ENCODE data around the gene TSKS.

TSKS gene

DNA sequence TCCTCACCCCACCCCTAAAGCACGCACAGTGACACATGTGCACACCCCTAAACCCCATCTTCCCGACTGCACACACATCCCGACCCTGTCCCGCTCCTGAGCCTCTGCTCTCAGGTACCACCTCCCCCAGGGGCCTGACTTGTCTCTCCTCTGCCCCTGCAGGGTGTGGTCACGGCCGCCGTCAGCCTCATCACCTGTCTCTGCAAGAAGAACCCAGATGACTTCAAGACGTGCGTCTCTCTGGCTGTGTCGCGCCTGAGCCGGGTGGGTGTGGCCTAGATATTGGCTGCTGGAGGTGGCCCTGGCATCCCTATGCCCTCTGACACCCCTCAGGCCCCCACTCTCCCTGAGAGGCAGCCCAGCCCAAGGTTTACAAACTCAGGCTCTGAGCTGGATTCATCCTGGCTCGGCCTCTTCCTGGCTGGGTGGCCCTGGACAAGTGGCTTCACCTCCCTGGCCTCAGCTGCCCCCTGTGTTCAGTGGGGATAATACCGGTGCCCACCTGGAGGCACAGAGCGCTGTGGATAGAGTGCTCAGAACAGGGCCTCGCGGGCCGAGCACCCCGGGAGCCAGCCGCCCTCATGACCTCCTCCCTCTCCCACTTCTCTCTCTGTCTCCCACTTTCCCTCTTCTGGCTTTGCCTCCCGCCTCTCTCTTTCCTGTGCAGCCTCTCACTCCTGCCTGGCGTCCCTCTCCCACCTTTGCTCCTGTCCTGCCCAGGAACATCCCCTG is 29.9 kb upstream of the TSKS start:
- DNase-seq (ENCODE audit: low spot score), result no peak

DNA sequence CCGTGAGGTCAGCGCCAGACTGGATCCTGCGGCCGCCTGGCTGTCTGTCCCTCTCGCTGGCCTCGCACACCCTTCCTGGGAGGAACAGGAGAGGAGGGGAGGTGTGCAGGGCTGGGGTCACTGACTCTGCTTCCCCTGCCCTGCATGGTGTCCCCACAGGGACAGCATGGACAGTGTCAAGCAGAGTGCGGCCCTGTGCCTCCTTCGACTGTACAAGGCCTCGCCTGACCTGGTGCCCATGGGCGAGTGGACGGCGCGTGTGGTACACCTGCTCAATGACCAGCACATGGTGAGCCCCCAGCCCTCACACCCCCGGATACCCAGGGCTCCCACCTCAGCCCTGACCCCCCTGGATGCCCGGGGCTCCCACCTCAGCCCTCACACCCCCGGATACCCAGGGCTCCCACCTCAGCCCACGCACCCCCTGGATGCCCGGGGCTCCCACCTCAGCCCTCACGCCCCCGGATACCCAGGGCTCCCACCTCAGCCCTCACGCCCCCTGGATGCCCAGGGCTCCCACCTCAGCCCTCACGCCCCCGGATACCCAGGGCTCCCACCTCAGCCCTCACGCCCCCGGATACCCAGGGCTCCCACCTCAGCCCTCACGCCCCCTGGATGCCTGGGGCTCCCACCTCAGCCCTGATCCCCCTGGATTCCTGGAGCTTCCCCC is 28.8 kb upstream of the TSKS start:
- no peak for DNase-seq (ENCODE audit: low spot score)

DNA sequence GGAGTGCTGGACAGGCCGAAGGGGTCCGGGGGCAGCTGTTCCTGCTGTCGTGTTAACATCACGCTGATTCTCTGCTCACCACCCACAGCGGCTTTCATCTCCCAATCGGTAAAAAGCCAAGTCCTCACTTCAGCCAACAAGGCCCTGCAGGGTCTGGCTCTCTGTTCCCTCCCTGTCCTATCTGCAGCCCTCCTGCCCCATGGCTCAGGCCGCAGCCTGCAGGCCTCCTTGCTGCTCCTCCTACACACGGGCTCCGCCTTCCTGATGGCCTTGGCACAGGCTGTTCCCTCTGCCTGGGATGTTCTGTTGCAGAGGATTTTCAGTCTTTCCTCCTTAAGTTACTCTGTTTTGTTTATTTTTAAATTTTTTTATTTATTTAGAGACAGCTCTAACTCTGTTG is 27.8 kb upstream of the TSKS start:
- DNase-seq (ENCODE audit: low spot score), result no peak

DNA sequence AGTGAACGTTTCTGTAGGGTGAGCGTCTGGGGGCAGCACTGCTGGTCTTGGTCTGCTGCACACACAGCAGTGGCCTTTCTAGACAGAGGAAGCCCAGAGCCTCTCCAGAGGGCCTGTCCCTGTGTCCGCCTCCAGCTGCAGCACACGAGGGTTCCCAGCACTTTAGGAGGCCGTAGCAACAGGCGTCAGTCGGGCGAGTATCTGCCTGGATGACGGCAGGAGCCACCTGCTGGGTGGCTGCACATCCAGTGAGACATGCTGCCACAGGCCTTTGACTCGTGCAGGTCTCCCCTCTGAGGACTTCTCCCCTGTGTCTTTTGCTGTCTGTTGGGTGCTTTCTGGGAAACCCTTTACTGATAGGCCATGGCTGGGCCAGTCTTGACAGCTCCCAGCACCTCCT is 25.8 kb upstream of the TSKS start:
- DNase-seq (ENCODE audit: low spot score), result no peak

DNA sequence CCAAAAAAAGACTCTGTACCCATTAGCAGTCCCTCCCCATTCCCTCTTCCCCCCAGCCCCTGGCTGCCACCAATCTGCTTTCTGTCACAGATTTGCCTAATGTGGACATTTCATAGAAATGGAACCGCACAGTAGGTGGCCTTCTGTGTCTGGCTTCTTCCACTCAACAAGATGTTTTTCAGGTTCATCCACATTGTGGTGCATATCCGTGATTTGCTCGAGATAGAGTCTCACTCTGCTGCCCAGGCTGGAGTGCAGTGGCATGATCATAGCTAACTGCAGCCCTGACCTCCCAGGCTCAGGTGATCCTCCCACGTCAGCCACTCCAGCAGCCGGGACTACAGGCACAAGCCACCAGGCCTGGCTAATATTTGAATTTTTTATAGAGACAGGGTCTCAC is 24.6 kb upstream of the TSKS start:
- no peak for DNase-seq (ENCODE audit: low spot score)

DNA sequence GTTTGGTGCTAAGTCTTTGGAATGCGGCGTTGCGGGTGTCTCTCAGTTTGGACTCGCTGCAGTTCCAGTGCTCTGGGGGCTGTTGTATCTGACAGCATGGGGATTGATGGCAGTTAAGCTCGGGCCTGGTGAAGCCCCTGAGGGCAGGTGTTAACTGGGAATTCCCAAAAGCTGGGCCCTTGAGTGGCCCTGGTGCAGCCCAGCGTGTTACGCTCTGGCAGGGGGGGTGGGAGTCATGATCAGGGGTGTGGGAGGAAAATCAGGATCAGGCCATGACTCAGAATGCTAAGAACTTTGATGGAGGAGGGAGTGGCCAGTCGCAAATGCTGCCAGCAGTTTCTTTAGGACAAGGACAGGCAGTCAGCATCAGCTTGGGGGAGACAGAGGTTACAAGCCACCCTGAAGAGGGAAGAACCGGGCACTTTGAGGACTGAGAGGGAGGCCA is 23.3 kb upstream of the TSKS start:
- DNase-seq (ENCODE audit: low spot score), result no peak

DNA sequence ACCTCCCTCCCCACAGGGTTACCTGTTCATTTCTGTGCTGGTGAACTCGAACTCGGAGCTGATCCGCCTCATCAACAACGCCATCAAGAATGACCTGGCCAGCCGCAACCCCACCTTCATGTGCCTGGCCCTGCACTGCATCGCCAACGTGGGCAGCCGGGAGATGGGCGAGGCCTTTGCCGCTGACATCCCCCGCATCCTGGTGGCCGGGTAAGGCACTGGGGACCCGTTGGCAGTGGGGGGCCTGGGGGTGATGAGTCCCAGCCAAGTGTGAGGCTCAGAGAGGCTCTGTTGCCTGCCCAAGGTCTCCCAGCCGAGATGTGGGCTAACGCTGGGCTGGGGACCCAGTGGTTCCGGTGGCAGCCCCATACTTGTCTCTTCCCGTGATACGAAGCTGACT is 19.4 kb upstream of the TSKS start:
- no peak for DNase-seq (ENCODE audit: low spot score)

DNA sequence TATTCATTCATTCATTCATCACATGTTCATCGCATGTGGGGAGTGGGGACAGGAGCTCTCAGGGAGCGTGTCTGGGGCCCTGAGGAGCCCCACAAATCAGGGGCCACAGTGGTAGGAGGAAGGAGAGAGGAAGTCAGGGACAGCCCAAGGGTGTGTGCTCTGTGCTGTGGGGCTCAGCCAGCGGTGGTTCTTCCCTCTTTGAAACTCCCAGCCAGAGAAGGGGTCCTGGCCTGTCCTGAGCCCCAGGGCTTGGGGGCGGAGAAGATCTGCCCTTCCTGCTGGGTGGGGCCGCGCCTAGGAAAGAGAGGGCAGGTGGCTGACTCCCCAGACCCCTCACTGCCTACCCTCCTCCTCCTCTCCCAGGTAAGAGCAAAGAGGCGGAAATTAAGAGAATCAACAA is 18.3 kb upstream of the TSKS start:
- DNase-seq (ENCODE audit: low spot score), result no peak

DNA sequence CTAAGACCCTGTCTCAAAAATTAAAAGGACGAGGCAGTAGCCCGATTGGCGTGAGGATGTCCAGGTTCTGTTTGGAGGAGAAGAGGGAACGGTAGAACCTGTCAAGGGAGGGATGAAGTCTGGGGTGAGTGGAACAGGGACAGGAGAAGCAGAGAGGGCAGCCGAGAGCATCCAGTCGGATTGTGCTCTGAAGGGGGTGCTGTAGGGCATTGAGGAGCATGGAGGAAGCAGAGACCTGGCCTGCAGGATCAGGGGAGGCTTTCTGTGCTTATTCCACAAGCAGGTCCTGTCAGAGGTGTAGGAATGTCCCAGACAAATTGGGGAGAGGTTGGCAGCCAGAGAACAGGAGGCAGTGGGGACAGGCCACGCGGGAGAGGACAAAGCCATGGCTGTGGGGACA is 17.8 kb upstream of the TSKS start:
- DNase-seq (ENCODE audit: low spot score), result no peak

DNA sequence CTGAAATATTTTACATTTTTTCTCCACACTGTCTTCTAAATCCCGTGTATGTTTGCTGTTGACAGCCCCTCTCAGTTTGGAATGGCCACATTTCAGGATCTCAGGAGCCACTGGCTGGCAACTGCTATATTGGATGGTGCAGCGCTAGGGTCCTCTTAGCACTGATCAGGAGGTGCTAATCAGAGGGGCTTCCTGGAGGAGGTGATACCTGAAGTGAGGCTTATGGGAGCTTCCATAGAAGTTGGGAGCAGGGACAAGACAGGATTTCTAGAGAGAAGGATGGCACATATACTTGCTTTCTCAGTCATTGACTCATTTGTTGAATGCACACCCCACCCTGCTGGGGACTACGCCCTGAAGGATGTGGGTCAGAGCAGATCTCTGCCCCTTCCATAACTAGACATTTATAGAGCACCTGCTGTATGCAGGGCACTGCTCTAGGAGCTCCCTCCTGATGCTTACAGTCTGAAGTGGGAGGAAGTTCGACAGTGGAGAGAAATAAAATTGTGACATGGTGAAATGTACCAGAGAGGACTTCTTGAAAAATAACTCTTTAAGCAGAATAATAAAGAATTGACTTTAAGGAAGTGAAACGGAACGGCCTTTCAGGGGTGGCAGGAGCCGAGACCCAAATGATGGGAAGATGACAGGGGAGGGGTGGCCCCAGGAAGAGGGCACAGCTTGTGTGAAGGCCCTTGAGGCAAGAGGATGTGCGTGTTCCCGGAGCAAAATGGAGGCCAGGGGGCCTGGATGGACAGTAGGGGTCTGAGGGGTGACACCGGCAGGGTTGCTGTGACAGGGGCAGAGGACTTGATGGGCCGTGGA is 16.8 kb upstream of the TSKS start:
- no peak for DNase-seq (ENCODE audit: low spot score)

DNA sequence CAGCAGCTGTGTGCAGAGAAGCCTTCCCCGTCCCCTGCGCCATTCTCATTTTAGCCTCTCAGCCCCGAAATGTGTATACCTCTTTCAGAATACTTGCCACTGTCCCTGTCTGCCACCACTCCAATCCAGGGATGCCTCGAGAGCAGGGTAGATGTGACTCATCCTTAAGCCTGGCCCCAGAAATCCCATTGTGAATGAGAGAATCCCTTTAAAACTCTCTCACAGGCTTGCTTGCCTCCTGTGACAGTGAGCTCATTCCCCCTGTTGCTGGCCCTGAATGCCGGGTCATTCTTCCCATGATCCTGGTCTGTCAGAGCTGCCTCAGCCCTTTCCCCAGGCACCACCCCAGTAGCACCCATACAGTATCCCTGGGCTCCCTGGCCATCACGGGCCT is 13.3 kb upstream of the TSKS start:
- DNase-seq (ENCODE audit: low spot score), result no peak

DNA sequence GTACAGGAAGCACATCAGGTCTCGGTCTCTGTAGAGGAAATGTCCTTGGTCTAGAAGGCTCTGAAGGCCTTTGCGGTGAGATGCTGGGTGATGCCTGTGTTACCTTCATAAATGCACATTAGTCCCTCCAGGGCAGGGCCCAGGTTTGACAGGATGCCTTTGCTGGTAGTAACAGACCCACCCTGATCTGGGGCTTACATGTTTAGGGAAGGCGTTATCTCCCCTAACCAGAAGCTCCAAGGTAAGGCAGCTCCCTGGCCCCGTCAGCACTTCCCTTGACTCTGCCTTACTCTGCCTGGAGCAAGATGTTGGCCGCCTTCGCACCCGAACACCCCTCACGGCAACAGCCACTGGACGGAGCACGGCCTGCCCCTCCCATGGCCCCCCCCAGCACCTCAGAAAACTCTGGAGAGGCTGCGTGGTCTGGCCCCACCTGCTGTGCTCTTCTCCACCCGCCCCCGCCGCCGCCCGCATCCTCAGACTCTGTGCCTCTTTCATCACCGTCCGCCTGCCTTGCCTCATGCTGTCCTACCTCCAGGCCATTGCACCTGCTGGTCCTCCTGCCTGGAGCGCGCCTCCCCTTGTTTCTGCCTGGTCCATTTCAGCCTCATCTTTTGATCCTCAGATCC is 12.8 kb upstream of the TSKS start:
- DNase-seq (ENCODE audit: low spot score), result no peak

DNA sequence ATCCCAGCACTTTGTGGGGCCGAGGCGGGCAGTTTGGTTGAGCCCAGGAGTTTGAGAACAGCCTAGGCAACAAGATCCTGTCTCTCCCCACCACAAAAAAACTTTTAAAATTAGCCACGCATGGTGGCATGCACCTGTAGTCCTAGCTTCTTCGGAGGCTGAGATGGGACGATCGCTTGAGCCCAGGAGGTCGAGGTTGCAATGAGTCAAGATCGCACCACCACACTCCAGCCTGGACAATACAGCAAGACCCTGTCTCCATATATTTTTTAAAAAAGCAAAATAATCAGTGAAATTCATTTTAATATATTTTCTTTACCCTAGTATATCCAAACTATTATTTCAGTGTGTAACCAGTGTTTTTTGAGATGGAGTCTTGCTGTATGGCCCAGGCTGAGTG is 11.9 kb upstream of the TSKS start:
- no peak for DNase-seq (ENCODE audit: low spot score)

DNA sequence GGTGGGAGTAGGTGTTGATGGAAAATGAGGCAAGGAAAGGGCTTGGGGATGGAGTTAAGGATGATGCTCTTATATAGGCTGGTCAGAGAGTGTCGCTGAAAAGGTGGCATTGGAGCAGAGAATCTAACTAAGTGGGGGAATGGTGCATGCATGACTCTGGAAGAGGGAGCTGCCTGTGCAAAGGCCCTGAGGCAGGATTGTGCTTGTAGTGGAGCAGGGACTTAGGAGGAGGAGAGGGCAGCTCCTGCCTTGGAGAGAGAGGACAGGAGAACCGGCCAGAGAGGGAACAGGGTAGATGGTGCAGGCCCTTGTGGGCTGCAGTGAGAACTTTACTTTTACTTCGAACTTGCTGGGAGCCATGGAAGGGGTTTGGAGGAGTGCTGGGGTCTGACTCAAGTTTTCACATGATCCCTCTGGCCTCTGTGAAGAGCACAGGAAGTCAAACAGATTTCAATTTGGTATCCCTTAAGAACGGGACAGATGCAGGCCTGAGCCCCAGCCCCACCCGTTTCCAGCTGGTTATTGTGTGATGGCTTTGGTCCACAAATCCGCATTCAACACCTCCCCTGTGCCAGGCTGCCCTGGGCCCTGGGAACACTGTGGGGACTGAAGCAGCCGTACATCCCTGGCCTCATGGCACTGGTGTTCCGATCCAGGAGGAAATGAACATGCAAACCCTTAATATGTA is 10.7 kb upstream of the TSKS start:
- no peak for DNase-seq (ENCODE audit: low spot score)

DNA sequence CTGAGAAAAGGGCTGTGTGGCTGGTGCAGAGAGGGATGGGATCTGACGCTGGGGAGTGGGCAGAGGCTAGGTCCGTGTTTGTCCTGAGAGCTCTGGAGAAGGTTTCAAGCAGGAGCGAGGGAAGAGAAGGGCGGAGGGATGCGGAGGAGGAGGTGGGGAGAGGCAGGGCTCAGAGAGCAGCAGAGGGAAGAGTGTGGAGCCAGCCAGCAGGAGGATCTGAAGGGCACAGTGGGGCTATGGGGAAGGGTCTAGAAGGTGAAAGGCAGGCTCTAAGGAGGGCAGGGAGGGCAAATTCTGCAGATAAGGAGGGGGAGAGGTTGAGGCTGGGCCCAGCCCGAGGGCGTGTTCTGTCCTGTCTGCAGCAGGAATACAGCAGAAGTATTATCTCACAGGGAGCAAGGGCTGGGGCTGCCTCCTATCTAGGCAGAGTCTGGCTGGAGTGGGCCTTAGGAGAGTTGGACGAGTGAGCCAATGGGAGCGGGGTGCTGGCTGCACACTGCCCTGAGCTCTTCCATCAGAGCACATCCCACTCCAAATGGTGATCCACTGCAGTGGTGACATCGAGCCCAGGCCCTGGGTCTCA is 9.8 kb upstream of the TSKS start:
- no peak for DNase-seq (ENCODE audit: low spot score)

DNA sequence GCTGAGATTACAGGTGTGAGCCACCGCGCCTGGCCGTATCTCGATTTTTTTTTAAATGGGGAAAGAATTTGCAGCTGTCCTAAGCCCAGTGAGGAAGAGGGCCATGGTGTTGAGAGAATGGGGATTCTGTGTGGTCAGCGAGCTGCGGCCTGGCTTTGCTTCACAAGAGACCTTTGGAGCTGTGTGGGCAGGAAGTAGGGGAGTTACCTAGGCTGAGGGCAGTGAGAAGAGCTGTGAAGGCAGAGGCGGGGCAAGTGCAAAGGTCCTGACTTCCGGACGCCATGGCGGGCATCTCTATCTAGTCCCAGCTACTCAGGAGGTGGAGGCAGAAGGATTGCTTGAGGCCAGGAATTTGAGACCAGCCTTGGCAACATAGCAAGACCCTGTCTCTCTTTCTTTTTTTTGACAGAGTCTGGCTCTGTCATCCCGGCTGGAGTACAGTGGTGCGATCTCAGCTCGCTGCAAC is 8.6 kb upstream of the TSKS start:
- DNase-seq (ENCODE audit: low spot score), result no peak

DNA sequence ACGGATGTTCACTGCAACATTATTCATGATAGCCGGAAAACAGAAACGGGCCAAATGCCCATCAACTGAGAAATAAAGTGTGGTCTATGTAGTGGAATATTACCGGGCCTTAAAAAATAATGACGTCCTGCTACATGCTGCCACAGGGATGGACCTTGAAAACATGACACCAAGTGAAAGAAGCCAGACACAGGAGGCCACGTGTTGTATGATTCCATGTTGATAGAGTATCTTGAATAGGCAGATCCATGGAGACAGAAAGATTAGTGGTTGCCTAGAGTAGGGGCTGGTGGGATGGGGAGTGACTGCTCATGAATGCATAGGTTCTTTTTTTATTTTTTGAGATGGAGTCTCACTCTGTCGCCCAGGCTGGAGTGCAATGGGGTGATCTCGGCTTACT is 7.4 kb upstream of the TSKS start:
- no peak for DNase-seq (ENCODE audit: low spot score)

DNA sequence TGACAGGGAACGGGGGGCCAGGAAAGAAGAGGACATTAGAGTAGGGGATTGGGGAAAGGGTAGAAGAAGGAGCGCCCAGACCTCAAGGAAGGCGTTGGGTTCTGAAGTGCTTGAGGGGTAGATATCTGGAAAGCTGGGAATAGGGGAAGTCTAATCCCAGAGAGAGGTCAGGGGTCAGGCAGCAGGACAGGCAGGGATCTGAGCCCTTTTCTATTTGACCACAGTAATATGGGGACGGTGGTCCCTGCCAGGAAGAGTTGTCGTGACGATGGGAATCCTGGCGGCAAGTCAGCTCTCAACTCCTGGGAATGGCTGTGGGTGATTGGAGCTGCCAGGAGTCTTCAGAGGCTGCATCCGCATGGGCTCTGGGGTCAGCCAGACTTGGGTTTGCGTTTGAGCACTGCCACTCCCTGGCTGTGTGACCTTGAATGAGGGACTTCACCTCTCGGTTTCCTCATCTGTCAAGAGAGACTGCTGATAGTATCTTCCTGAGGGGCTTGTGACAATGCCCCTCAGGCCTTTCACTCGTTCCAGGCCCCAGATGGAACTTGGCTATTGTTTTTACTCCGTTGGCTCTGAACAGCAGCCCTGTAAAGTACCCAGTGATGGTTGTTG is 5.0 kb upstream of the TSKS start:
- no peak for DNase-seq (ENCODE audit: low spot score)

DNA sequence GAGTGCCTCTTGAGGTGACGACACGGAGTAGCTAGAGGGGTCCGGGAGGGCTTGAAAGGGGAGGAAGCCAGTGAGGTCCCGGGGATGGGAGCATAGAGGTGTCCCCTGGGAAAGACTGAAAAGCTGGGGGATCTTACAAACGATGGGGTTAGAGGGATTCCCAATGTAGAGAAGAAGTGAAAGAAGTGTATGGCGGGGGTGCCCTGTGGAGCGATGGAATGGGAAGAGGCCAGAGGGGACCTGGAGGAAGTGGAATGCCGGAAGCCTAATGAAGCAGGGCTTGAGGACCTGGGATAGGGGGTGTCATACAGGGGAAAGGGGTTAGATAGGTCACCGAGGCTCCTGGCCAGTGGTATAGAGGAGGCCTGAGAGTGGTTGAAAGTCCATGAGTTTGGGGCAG is 4.3 kb upstream of the TSKS start:
- no peak for DNase-seq (ENCODE audit: low spot score)

DNA sequence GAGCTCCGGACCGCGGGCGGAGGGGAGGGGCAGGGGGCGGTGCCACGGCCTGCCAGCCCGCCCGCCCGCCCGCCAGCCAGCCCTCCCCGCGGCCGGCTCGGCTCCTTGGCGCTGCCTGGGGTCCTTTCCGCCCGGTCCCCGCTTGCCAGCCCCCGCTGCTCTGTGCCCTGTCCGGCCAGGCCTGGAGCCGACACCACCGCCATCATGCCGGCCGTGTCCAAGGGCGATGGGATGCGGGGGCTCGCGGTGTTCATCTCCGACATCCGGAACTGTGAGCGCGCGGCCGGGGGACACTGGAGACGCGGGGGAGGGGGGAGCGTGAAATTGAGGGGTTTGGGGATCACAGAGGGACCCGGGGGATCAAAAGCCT is 3.8 kb upstream of the TSKS start, which contains the start of gene AP2A1:
Gene AP2A1 (plus strand): TSS at position 72 of the 370 bp plus-strand sequence. CDS start 133 bp downstream, at position 205.
- DNase-seq (ENCODE audit: low spot score), result no peak

Data from putamen (tissue), 1 donor.